GM19455 (cell line): ENCODE results near the gene PRSS2.
"Not testable (repeated sequence)": the region's sequence is repeated elsewhere in the genome, so short reads cannot be mapped to it uniquely, and the experiment has no call there.

Experiments
- ATAC-seq: cut with Tn5 transposase; IDR thresholded peaks from one replicate; pipeline ENCODE4 v1.9.1; 2021; ENCODE audit not compliant: unreplicated experiment

The PRSS2 gene

GRCh38 chr7:142758312-142758711, 12.5 kb upstream of the PRSS2 start:
- not testable (repeated sequence) for ATAC-seq

GRCh38 chr7:142759433-142759832, 11.3 kb upstream of the PRSS2 start:
- ATAC-seq: no peak

- ATAC-seq: no peak
Measured at GRCh38 chr7:142760071-142760642, 10.6 kb upstream of the PRSS2 start.

- ATAC-seq: not testable (repeated sequence)
Measured at GRCh38 chr7:142761606-142762005, 9.2 kb upstream of the PRSS2 start.

- ATAC-seq: no peak
Measured at GRCh38 chr7:142762104-142762503, 8.7 kb upstream of the PRSS2 start.

- ATAC-seq: no peak
Measured at GRCh38 chr7:142767451-142767850, 3.3 kb upstream of the PRSS2 start.

- ATAC-seq: no peak
Measured at GRCh38 chr7:142767861-142768260, 2.9 kb upstream of the PRSS2 start.

GRCh38 chr7:142768885-142769284, 1.9 kb upstream of the PRSS2 start:
- not testable (repeated sequence) for ATAC-seq

GRCh38 chr7:142771353-142771723, 568 bp downstream of the PRSS2 start:
- ATAC-seq: peak; percentile 74

GRCh38 chr7:142772051-142772450, 1.3 kb downstream of the PRSS2 start:
- no peak for ATAC-seq

- no peak for ATAC-seq
Measured at GRCh38 chr7:142772673-142773072, 1.9 kb downstream of the PRSS2 start.

- ATAC-seq: no peak
Measured at GRCh38 chr7:142773230-142773629, 2.5 kb downstream of the PRSS2 start.

GRCh38 chr7:142773937-142774744, 3.4 kb downstream of the PRSS2 start:
- ATAC-seq: no peak

GRCh38 chr7:142774826-142775225, 4.1 kb downstream of the PRSS2 start:
- ATAC-seq: no peak

- ATAC-seq: not testable (repeated sequence)
Measured at GRCh38 chr7:142775351-142776115, 4.8 kb downstream of the PRSS2 start.

- no peak for ATAC-seq
Measured at GRCh38 chr7:142776206-142776844, 5.6 kb downstream of the PRSS2 start.

- not testable (repeated sequence) for ATAC-seq
Measured at GRCh38 chr7:142776845-142777225, 6.1 kb downstream of the PRSS2 start.

GRCh38 chr7:142777318-142777717, 6.5 kb downstream of the PRSS2 start:
- no peak for ATAC-seq

- peak; percentile 96 for ATAC-seq
Measured at GRCh38 chr7:142782922-142783900, 12.4 kb downstream of the PRSS2 start.

- no peak for ATAC-seq
Measured at GRCh38 chr7:142784096-142784495, 13.3 kb downstream of the PRSS2 start.
